GM18868 (cell line): ENCODE results near the gene ERBB2.
"Not testable (repeated sequence)": the region's sequence is repeated elsewhere in the genome, so short reads cannot be mapped to it uniquely, and the experiment has no call there.

Experiments
- ATAC-seq: cut with Tn5 transposase; IDR thresholded peaks from one replicate; pipeline ENCODE4 v1.9.1; 2021; ENCODE audit warnings: mild to moderate bottlenecking, moderate library complexity; ENCODE audit not compliant: unreplicated experiment

ERBB2 gene

DNA sequence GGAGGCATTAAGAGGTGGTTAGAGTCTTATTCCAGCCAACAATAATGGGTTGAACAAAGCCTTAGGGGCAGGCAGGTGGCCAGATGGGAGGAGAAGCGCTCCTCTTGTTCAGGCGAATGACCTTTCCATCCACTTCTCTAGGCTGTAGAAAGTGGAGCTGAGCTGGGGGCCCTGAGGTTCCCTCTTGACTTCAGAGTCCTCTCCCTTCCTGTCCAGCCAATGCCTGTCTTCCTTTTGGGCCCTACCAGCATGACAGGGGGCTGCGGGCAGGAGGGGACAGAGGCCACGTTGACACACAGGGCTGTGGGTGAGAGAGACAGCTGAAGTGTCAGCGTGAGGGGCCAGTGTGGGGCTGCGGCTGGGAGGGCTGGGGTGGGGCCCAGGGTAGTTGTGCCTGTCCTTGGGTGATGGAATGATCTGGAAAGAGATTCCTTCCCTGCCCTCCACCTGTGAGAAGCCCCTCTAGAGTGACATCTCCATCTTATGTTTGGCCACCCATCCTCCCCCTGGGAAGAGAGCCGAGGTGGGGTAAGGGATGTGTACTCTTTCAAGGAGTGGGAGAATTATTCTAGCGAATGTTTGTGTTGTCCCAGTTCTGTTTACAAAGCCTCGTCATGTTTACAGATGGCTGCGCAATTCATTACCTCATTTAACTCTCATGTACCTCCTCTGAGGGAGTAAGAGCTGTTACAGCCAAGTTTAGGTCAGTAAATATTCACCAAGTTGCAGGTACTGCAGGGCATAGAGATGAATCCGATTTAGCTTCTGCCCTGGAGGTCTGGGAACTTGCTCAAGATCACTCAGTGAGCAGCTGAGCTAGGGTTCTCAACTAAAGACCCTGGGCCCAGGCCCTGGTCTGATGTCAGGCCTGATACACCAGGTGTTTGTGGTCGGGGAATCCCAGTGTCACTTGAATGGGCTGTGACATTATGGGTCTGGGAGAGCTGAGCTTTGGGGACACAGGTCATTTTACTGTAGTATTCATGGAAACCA is 3.3 kb downstream of the ERBB2 start:
- ATAC-seq: no peak

DNA sequence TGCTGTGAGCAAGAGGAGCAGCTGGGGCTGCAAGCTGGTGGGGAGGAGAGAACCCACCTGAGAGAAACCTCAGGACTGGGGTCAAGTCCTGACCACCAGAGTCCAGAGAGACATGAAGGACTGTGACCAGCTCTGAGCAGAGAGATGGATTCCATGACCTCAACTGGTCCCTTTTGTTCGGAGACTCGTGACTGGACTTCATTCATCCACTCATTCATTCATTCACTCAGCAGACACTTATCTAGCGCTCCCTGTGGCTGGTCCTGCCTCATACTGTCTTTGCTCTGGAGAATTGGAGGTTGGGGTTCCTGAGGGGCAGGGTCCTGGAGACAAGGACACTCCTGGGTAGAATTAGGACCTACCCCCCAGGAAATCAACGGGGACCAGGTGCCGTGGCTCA is 4.0 kb downstream of the ERBB2 start:
- no peak for ATAC-seq

DNA sequence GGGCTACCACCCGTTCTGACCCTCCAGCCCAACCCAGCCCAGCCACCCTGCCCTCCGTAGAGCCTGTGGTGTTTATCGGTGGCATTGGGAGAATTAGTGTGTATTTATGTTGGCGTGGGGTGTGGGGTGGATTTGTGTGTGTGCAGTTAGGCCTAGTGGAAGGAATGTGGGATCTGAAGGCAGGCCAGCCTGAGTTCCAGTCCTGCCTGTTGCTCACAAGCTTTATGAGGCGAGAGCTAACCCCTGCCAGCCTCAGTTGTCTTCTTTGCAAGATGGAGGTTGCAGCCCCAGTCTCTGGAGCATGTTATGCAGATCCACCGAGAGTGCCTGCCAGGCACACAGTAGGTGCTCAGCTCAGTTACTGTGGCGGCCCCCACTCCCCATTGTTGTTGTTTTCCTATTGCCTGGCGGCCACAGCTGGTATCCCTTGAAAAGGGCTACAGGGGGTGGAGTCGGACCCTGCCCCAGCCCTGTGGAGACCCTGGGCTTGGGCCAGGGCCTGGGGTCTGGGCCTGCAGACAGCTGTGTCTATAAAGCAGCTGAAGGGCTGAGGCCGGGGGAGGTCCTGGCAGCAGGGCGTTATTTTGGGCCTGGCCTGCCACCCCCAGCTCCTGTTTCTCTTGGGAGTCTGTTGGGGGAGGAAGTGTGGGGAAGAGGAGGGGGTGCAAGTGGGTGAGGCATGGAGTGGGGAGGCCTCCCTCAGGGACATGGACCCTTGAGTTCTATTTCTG is 5.1 kb downstream of the ERBB2 start:
- no peak for ATAC-seq

DNA sequence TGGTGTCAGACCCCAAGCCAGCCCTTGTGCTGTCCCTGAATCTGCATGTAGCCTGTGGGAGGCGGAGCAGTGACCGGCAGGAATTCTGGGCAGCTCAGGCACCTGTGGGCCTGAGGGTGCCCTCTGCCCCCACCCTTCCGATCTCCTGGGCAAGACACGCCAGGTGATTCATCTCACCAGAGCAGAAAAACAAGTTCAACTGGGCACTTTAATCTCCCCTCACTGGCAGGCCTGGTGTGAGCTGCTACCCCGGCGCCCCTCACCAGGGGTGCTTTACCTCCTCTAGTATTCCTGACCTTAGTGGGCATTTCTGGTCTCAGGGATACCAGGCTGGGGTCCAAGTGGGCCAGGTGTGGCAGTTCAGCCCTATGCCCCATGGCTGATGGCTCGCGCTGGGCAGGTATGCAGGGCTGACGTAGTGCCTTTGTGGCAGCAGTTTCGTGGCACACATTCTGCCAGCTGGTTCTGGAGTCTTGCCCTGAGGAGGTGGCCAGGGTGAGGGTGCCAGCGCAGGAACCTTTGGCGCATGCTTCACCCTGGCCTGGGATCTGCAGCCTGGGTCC is 6.0 kb downstream of the ERBB2 start:
- no peak for ATAC-seq

DNA sequence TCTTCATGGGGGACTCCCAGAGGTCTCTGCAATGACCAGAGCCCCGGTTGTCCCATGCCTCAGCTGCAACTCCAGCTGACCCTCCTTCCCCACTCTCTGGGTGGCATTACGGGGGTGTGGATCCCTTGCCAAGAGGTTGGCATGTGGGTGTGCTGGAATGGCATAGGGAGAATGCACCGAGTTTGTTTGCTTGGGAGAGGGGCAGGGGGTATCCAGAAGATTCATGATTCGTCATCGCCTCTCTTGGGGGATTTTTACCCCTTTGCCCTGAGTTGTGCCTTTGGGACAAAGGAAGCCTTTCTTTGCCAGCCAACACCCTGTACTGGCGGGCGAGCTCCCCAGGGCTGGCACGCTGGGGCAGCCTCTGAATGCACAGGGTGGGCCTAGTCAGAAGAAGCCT is 6.5 kb downstream of the ERBB2 start:
- no peak for ATAC-seq

DNA sequence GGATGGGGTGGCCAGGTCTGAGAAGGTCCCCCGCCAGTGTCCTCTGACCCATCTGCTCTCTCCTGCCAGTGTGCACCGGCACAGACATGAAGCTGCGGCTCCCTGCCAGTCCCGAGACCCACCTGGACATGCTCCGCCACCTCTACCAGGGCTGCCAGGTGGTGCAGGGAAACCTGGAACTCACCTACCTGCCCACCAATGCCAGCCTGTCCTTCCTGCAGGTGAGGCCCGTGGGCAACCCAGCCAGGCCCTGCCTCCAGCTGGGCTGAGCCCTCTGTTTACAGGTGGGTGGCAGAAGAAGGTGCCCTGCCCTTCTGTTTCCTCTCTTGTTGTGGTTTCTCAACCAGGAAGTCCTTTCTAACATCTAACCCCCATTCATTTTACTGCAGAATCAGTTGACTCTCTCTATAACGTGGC is 7.1 kb downstream of the ERBB2 start:
- no peak for ATAC-seq

DNA sequence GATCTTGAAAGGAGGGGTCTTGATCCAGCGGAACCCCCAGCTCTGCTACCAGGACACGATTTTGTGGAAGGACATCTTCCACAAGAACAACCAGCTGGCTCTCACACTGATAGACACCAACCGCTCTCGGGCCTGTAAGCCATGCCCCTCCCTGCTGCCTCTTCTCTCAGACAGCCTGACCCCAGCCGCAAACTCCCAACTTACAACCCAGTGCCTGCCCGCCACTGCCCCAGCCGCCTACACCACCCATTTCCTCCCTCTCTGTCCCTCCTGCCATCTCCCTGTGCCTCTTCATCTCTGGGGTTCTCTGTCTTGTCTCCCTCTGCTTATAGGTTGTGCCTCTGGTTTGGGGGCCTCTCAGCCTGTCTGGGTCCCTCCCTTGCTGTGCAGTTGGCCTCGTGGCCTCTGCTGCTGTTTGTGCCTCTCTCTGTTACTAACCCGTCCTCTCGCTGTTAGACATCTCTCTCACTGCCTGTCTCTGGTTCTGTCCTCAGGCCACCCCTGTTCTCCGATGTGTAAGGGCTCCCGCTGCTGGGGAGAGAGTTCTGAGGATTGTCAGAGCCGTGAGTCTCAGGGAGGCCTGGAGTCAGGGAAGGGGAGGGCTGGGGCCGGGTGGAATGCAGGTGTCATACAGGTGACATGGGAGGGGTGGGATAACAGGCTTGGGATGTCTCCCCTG is 9.6 kb downstream of the ERBB2 start:
- no peak for ATAC-seq

DNA sequence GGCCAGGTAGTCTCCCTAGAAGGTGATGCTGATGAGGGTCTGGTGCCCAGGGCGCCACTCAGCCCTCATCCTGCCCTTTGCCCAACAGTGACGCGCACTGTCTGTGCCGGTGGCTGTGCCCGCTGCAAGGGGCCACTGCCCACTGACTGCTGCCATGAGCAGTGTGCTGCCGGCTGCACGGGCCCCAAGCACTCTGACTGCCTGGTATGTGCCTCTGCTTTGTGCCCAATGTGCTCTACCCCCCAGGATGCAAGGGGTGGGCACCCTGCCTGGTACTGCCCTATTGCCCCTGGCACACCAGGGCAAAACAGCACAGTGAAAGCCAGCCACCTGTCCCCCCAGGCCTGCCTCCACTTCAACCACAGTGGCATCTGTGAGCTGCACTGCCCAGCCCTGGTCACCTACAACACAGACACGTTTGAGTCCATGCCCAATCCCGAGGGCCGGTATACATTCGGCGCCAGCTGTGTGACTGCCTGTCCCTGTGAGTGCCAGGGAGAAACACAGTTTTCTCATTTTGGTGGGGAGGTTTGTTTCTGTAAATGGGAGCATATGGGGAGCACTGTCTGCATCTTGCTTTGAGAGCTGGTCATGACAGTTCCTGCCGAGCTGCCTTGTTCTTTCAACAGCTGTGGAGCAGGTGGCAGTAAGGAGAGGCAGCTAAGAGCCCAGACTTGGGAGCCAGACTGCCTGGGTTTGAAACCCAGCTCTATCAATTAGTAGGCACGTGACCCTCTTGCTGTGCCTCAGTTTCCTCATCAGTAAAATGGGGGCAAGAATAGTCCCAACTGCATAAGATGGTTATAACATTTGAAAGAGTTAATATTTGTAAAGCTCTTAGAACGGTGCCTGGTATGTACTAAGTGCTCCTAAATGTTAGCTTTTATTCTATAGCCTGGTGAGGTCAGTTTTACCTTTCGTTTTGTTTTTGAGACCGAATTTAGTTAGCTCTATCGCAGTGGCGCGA is 10.4 kb downstream of the ERBB2 start:
- no peak for ATAC-seq

DNA sequence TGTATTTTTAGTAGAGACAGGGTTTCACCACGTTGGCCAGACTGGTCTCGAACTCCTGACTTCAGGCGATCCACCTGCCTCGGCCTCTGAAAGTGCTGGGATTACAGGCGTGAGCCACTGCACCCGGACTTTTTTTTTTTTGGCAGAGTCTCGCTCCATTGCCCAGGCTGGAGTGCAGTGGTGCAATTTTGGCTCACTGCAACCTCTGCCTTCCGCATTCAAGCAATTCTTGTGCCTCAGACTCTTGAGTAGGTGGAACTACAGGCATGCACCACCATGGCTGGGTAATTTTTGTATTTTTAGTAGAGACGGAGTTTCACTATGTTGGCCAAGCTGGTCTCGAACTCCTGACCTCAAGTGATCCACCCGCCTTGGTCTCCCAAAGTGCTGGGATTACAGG is 11.2 kb downstream of the ERBB2 start:
- not testable (repeated sequence) for ATAC-seq

DNA sequence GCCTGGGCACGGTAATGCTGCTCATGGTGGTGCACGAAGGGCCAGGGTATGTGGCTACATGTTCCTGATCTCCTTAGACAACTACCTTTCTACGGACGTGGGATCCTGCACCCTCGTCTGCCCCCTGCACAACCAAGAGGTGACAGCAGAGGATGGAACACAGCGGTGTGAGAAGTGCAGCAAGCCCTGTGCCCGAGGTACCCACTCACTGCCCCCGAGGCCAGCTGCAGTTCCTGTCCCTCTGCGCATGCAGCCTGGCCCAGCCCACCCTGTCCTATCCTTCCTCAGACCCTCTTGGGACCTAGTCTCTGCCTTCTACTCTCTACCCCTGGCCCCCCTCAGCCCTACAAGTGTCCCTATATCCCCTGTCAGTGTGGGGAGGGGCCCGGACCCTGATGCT is 12.0 kb downstream of the ERBB2 start:
- no peak for ATAC-seq

DNA sequence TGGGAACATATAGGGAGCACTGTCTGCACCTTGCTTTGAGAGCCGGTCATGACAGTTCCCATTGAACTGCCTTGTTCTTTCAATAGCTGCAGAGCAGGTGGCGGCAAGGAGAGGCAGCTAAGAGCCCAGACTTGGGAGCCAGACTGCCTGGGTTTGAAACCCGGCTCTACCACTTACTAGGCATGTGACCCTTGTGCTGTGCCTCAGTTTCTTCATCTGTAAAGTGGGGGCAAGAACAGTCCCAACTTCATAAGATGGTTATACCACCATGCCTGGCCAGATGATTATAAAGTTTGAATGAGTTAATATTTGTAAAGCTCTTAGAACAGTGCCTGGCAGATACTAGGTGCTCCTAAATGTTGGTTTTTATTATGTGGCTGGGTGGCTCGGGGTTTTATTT is 14.4 kb downstream of the ERBB2 start:
- ATAC-seq: no peak

DNA sequence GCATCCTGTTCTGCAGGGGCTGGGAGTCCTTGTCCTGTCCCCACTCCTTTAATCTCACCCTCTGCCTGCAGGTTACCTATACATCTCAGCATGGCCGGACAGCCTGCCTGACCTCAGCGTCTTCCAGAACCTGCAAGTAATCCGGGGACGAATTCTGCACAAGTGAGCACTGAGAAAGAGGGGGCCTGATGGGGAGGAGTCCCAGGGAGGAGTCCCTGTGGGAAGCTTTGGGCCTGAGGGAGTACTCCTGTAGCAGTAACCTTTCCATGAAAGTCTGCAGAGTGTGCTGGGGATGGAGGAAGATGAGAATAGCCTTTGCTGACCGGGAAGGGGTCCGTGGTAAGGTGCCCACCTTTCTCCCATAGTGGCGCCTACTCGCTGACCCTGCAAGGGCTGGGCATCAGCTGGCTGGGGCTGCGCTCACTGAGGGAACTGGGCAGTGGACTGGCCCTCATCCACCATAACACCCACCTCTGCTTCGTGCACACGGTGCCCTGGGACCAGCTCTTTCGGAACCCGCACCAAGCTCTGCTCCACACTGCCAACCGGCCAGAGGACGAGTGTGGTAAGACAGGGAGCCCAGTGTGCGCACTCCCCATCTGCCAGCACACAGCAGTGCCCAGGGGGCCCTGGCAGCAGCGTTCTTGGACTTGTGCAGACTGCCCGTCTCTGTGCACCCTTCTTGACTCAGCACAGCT is 15.7 kb downstream of the ERBB2 start:
- ATAC-seq: no peak

DNA sequence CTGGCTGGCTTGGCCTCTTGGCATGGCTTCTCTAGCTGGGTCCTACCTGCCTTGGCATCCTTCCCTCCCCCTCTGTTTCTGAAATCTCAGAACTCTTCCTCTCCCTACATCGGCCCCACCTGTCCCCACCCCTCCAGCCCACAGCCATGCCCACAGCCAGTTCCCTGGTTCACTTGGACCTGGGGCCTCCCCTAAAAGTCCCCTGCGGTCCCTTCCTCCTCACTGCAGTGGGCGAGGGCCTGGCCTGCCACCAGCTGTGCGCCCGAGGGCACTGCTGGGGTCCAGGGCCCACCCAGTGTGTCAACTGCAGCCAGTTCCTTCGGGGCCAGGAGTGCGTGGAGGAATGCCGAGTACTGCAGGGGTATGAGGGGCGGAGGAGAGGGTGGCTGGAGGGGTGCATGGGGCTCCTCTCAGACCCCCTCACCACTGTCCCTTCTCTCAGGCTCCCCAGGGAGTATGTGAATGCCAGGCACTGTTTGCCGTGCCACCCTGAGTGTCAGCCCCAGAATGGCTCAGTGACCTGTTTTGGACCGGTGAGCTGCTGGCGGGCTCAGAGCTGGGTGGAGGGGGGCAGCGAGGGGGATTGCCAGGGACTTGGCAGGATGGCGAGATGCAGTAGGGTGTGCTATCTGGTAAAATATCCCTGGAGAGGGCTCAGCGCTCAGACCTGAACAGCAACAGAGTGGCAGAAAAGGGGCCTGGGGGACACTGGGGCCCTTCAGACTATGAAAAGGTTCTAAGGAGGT is 16.4 kb downstream of the ERBB2 start:
- no peak for ATAC-seq

DNA sequence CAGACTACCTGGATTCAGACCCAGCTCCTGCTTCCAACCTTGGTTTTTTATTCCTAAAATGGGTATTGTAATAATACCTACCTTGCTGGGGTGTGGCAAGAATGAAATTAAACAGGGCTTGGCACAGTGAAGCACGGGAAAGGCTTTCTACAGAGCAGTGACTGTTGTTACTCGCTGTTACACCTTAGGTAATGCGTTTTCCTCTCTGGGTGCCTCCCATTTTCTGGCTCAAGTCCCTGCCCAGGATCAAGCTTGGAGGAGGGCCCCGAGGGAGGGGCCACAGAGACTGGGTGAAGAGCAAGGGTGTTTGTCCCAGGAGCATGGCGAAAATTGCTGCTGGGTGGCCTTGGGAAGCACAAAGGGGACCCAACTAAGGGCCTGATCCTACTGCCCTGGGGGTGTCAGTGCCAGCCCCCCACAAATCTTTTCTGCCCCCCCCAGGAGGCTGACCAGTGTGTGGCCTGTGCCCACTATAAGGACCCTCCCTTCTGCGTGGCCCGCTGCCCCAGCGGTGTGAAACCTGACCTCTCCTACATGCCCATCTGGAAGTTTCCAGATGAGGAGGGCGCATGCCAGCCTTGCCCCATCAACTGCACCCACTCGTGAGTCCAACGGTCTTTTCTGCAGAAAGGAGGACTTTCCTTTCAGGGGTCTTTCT is 17.1 kb downstream of the ERBB2 start:
- no peak for ATAC-seq

DNA sequence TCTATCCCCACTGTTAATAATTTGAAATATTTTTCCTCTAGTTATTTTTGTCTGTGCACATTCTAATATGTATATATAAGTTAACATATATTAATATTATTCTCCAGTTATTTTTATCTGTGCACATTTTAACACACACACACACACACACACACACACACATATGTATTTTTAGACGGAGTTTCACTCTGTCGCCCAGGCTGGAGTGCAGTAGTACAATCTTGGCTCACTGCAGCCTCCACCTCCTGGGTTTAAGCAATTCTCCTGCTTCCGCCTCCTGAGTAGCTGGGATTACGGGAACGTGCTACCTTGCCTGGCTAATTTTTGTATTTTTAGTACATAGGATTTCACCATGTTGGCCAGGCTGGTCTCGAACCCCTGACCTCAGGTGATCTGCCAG is 17.8 kb downstream of the ERBB2 start:
- no peak for ATAC-seq

DNA sequence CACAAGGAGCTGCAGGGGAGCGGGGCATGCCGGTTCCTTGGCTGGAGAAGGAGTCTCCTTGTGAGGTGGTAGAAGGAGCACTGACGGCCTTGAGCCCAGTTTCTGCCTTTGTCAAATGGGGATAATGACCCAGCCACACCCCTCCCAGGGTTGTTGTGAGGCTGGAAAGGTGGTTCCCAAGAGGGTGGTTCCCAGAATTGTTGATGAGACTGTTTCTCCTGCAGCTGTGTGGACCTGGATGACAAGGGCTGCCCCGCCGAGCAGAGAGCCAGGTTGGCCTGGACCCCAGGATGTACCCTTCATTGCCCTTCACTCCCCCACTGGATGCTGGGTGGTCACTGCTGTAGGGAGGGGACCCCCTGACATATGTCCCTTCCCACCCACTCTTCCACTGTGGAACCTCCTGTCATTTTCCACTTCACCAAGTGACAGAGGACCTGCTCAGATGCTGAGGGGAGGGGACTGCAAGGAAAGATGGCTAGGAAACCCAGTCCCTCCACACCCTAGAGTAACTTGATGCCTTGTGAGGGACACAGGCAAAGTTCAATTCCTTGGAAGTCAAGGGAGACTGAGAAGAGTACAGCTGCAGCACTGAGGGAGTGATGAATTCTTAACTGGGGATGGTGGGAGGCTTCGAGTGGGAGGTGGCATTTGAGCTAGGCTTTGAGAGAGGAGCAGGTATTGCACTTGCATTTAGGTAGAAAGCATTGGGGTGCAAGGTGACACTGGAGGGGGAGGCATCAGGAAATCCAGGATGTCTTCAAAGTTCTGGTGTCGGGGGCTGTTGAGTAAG is 19.9 kb downstream of the ERBB2 start:
- no peak for ATAC-seq

DNA sequence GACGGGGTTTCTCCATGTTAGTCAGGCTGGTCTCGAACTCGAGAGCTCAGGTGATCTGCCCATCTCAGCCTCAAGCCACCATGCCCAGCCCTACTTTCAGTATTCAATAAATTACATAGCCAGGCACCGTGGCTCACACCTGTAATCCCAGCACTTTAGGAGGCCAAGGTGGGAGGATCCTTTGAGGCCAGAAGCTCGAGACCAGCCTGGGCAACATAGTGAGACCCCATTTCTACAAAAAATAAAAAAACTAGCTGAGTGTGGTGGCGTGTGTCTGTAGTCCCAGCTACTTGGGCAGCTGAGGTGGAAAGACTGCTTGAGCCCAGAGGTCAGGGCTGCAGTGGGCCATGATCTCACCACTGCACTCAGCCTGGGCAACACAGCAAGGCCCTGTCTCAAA is 22.2 kb downstream of the ERBB2 start:
- no peak for ATAC-seq
